Measurements from ENCODE around the gene FOXA3.
A peak's percentile ranks its signal among the peaks of the same experiment; 100 is the strongest.
"Not testable (repeated sequence)": the region's sequence is repeated elsewhere in the genome, so short reads cannot be mapped to it uniquely, and the experiment has no call there.

The FOXA3 gene

GRCh38 chr19:45828945-45829344, 35.2 kb upstream of the FOXA3 start:
- DNase-seq: no peak

GRCh38 chr19:45834970-45835369, 29.2 kb upstream of the FOXA3 start:
- DNase-seq: no peak

GRCh38 chr19:45842198-45842597, 21.9 kb upstream of the FOXA3 start:
- DNase-seq: no peak

- DNase-seq: no peak
Measured at GRCh38 chr19:45847663-45848062, 16.5 kb upstream of the FOXA3 start.

- peak in 1 of 2 experiments; percentile 46 for DNase-seq
Measured at GRCh38 chr19:45848922-45849321, 15.2 kb upstream of the FOXA3 start.

GRCh38 chr19:45852145-45852750, 11.9 kb upstream of the FOXA3 start:
- no peak for DNase-seq

- DNase-seq: no peak
Measured at GRCh38 chr19:45852983-45853382, 11.1 kb upstream of the FOXA3 start.

- no peak for DNase-seq
Measured at GRCh38 chr19:45854167-45854778, 9.9 kb upstream of the FOXA3 start.

- no peak for DNase-seq
Measured at GRCh38 chr19:45860359-45861259, 3.5 kb upstream of the FOXA3 start.

- DNase-seq: no peak
Measured at GRCh38 chr19:45862271-45862563, 1.9 kb upstream of the FOXA3 start.

GRCh38 chr19:45862564-45863334, 1.4 kb upstream of the FOXA3 start, which contains the start of gene SYMPK:
TSS of gene SYMPK (minus strand) at chr19:45863147. CDS start at chr19:45854495, 8,652 bp downstream.
- DNase-seq: peak; percentile 98 to 99

- DNase-seq: no peak
Measured at GRCh38 chr19:45863335-45863839, 739 bp upstream of the FOXA3 start.

- no peak for DNase-seq
Measured at GRCh38 chr19:45864629-45865082, 530 bp downstream of the FOXA3 start.

- no peak for DNase-seq
Measured at GRCh38 chr19:45865269-45865948, 1.3 kb downstream of the FOXA3 start.

- DNase-seq: no peak
Measured at GRCh38 chr19:45866400-45867176, 2.5 kb downstream of the FOXA3 start.

- DNase-seq: not testable (repeated sequence)
Measured at GRCh38 chr19:45867241-45867640, 3.1 kb downstream of the FOXA3 start.

GRCh38 chr19:45870798-45871197, 6.7 kb downstream of the FOXA3 start:
- DNase-seq: no peak

- DNase-seq: no peak
Measured at GRCh38 chr19:45872095-45872919, 8.2 kb downstream of the FOXA3 start.

GRCh38 chr19:45873219-45873772, 9.2 kb downstream of the FOXA3 start:
- DNase-seq: no peak

GRCh38 chr19:45874620-45874966, 10.5 kb downstream of the FOXA3 start:
- no peak for DNase-seq

- DNase-seq: no peak
Measured at GRCh38 chr19:45876161-45876410, 12.0 kb downstream of the FOXA3 start.

Data from Kasumi-1 (cell line).